GM23338 (cell line): ENCODE measurements around the gene IFI27. TPM values are rescaled to one million over a fixed set of nuclear protein-coding genes. Genes with fewer than 3 reads are reported as not detected.

Source experiments
- ATAC-seq: fragments of 200-7000 bp; cut with Tn5 transposase; 3 replicates; pipeline ENCODE4 v1.9.1; 2020
- DNase-seq: peaks from one replicate; pipeline ENCODE4 v3.0.0-alpha.2; 2015; ENCODE audit warnings: low spot score
- H2AFZ ChIP-seq: fragments of 200-600 bp; sonication (generic); 2 replicates; pipeline ENCODE4 v1.8.0; 2016; ENCODE audit warnings: antibody characterized with exemption, mild to moderate bottlenecking, moderate library complexity
- H3F3A ChIP-seq: fragments of 200-600 bp; sonication (generic); replicated peaks from 2 replicates; pipeline ENCODE4 v1.8.0; 2017; ENCODE audit warnings: antibody characterized with exemption, mixed run types, low read depth
- H3K27ac ChIP-seq: fragments of 200-600 bp; sonication (generic); 2 replicates; pipeline ENCODE4 v1.6.1; 2016; ENCODE audit warnings: low read depth
- H3K27me3 ChIP-seq: fragments of 200-600 bp; sonication (generic); 2 replicates; pipeline ENCODE4 v1.8.0; 2016; ENCODE audit warnings: mild to moderate bottlenecking, mixed run types, moderate library complexity; ENCODE audit not compliant: insufficient read depth
- H3K36me3 ChIP-seq: fragments of 200-600 bp; sonication (generic); 2 replicates; pipeline ENCODE4 v1.8.0; 2016; ENCODE audit warnings: mild to moderate bottlenecking; ENCODE audit not compliant: insufficient read depth
- H3K4me1 ChIP-seq: fragments of 200-600 bp; sonication (generic); 2 replicates; pipeline ENCODE4 v1.8.0; 2016; ENCODE audit warnings: mild to moderate bottlenecking, moderate library complexity; ENCODE audit not compliant: insufficient read depth
- H3K4me2 ChIP-seq: fragments of 200-600 bp; sonication (generic); 2 replicates; pipeline ENCODE4 v1.7.1; 2017; ENCODE audit warnings: mixed run types
- H3K4me3 ChIP-seq: fragments of 200-600 bp; sonication (generic); 2 replicates; pipeline ENCODE4 v1.6.1; 2016; ENCODE audit warnings: mixed run types
- H3K79me2 ChIP-seq: fragments of 200-600 bp; sonication (generic); replicated peaks from 2 replicates; pipeline ENCODE4 v1.8.0; 2017; ENCODE audit warnings: mild to moderate bottlenecking; ENCODE audit not compliant: insufficient read depth
- H3K9me2 ChIP-seq: fragments of 200-600 bp; sonication (generic); 2 replicates; pipeline ENCODE4 v1.8.0; 2017; ENCODE audit not compliant: insufficient read depth
- H4K20me1 ChIP-seq: fragments of 200-600 bp; sonication (generic); replicated peaks from 2 replicates; pipeline ENCODE4 v1.8.0; 2017; ENCODE audit warnings: mild to moderate bottlenecking; ENCODE audit not compliant: insufficient read depth
- H3K27ac Mint-ChIP-seq: 2 replicates; pipeline ENCODE4 v1.8.0; 2020; ENCODE audit warnings: inconsistent platforms, mild to moderate bottlenecking, moderate library complexity, mixed read lengths
- H3K27me3 Mint-ChIP-seq: 3 replicates; pipeline ENCODE4 v1.8.0; 2022; ENCODE audit warnings: low read depth, mild to moderate bottlenecking, moderate library complexity, mixed read lengths, inconsistent platforms; ENCODE audit not compliant: insufficient read depth, poor library complexity
- H3K36me3 Mint-ChIP-seq: 3 replicates; pipeline ENCODE4 v1.8.0; 2021; ENCODE audit warnings: low read depth, mild to moderate bottlenecking, inconsistent platforms, moderate library complexity, mixed read lengths
- H3K4me1 Mint-ChIP-seq: 3 replicates; pipeline ENCODE4 v1.8.0; 2020; ENCODE audit warnings: mild to moderate bottlenecking, inconsistent platforms, mixed read lengths
- H3K4me3 Mint-ChIP-seq: 3 replicates; pipeline ENCODE4 v1.8.0; 2021; ENCODE audit warnings: moderate library complexity, mild to moderate bottlenecking, inconsistent platforms, mixed read lengths
- H3K9me3 Mint-ChIP-seq: 3 replicates; pipeline ENCODE4 v1.8.0; 2020; ENCODE audit warnings: moderate library complexity, mild to moderate bottlenecking, inconsistent platforms, mixed read lengths
- CREB1 ChIP-seq: fragments of 250-450 bp; sonication (Bioruptor Pico); IDR thresholded peaks from 2 replicates; pipeline ENCODE4 v1.5.0; 2020; ENCODE audit warnings: low read depth, mild to moderate bottlenecking, moderate library complexity
- EZH2 ChIP-seq: fragments of 200-600 bp; sonication (generic); IDR thresholded peaks from one replicate; pipeline ENCODE4 v1.8.0; 2017; ENCODE audit warnings: antibody characterized with exemption, mild to moderate bottlenecking, low read depth; ENCODE audit not compliant: unreplicated experiment
- EZH2phosphoT487 ChIP-seq: fragments of 200-600 bp; sonication (generic); IDR thresholded peaks from one replicate; pipeline ENCODE4 v1.8.1; 2018; ENCODE audit warnings: antibody characterized with exemption; ENCODE audit not compliant: unreplicated experiment
- POLR2AphosphoS5 ChIP-seq: IDR thresholded peaks from 2 replicates; pipeline ENCODE4 v1.6.1; 2016; ENCODE audit warnings: antibody characterized with exemption, low read depth
- ZNF114 ChIP-seq: fragments of 250-450 bp; sonication (Bioruptor Pico); IDR thresholded peaks from 2 replicates; pipeline ENCODE4 v1.5.0; 2020; ENCODE audit warnings: mild to moderate bottlenecking, moderate library complexity
- ZNF331 ChIP-seq: fragments of 250-450 bp; sonication (Bioruptor Pico); IDR thresholded peaks from 2 replicates; pipeline ENCODE4 v1.5.0; 2020; ENCODE audit warnings: low read depth, mild to moderate bottlenecking, moderate library complexity
- ZNF462 ChIP-seq: fragments of 250-450 bp; sonication (Bioruptor Pico); IDR thresholded peaks from 2 replicates; pipeline ENCODE4 v1.5.0; 2020; ENCODE audit warnings: mild to moderate bottlenecking, moderate library complexity
- polyA plus RNA-seq: library from polyadenylated mRNA; unstranded; fragments of >200 nt; fragmentation: Nextera tagmentation; extraction: Ambion mirVana; gene quantifications from 2 replicates; pipeline ENCODE4 v1.2.1, GENCODE V29; 2016
- total RNA-seq: library from RNA; depleted of rRNA; stranded (reverse); fragments of >200 nt; shearing (Covaris generic); gene quantifications from 2 replicates; pipeline ENCODE4 v1.2.3, GENCODE V29; 2014
- TF ChIP-seq, protein P1 (sequence below): IDR thresholded peaks from one replicate; pipeline ENCODE4 v1.6.1; 2018; ENCODE audit warnings: antibody characterized with exemption; ENCODE audit not compliant: unreplicated experiment
- TF ChIP-seq, protein P2 (sequence below), 2 experiments: fragments of 200-600 bp in 1 of 2; sonication (generic) in 1 of 2; conservative IDR thresholded peaks; 2 replicates each; pipeline versions ENCODE4 v1.5.1 to v1.6.1; 2016 to 2017; ENCODE audit warnings: antibody characterized with exemption in 2 of 2, low read depth in 2 of 2, mild to moderate bottlenecking in 2 of 2, moderate library complexity in 1 of 2

IFI27 gene
- total and polyA plus RNA-seq, 2 experiments from 2014 or later: 0.49 to 1.2 TPM

- TF ChIP-seq, protein P1, sequence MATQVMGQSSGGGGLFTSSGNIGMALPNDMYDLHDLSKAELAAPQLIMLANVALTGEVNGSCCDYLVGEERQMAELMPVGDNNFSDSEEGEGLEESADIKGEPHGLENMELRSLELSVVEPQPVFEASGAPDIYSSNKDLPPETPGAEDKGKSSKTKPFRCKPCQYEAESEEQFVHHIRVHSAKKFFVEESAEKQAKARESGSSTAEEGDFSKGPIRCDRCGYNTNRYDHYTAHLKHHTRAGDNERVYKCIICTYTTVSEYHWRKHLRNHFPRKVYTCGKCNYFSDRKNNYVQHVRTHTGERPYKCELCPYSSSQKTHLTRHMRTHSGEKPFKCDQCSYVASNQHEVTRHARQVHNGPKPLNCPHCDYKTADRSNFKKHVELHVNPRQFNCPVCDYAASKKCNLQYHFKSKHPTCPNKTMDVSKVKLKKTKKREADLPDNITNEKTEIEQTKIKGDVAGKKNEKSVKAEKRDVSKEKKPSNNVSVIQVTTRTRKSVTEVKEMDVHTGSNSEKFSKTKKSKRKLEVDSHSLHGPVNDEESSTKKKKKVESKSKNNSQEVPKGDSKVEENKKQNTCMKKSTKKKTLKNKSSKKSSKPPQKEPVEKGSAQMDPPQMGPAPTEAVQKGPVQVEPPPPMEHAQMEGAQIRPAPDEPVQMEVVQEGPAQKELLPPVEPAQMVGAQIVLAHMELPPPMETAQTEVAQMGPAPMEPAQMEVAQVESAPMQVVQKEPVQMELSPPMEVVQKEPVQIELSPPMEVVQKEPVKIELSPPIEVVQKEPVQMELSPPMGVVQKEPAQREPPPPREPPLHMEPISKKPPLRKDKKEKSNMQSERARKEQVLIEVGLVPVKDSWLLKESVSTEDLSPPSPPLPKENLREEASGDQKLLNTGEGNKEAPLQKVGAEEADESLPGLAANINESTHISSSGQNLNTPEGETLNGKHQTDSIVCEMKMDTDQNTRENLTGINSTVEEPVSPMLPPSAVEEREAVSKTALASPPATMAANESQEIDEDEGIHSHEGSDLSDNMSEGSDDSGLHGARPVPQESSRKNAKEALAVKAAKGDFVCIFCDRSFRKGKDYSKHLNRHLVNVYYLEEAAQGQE: no peak
These were observed 11.9 kb downstream of the IFI27 start (continued) for GRCh38 chr14:94122438-94122837.

- no peaks in the 10 kb centered on the region for H3F3A ChIP-seq
- H3K9me2 ChIP-seq: peaks cover 4% of the 10 kb centered on the region; the same call in 1 of the 2 replicates
- no peaks in the 10 kb centered on the region for H3K27me3 ChIP-seq
- no peaks in the 10 kb centered on the region for H3K79me2 ChIP-seq
- TF ChIP-seq ZNF114 (CRISPR knock-in tag): no peak
- TF ChIP-seq, protein P2, sequence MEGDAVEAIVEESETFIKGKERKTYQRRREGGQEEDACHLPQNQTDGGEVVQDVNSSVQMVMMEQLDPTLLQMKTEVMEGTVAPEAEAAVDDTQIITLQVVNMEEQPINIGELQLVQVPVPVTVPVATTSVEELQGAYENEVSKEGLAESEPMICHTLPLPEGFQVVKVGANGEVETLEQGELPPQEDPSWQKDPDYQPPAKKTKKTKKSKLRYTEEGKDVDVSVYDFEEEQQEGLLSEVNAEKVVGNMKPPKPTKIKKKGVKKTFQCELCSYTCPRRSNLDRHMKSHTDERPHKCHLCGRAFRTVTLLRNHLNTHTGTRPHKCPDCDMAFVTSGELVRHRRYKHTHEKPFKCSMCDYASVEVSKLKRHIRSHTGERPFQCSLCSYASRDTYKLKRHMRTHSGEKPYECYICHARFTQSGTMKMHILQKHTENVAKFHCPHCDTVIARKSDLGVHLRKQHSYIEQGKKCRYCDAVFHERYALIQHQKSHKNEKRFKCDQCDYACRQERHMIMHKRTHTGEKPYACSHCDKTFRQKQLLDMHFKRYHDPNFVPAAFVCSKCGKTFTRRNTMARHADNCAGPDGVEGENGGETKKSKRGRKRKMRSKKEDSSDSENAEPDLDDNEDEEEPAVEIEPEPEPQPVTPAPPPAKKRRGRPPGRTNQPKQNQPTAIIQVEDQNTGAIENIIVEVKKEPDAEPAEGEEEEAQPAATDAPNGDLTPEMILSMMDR (conservative IDR thresholded peaks at IDR 0.05; ENCODE audit: low read depth in 2 of 2): no peak
- no peak for TF ChIP-seq ZNF462 (CRISPR knock-in tag)
- TF ChIP-seq, protein P1: no peak
- TF ChIP-seq POLR2AphosphoS5: no peak
- no peak for TF ChIP-seq EZH2
- no peak for TF ChIP-seq EZH2phosphoT487
- no peak for TF ChIP-seq ZNF331
- TF ChIP-seq CREB1: no peak
- Mint-ChIP-seq H3K4me3 (no peak overlapping the region), H3K36me3 (no peaks in the 10 kb centered on the region; the same call in 2 of the 3 replicates), H3K27ac (no peak overlapping the region), H3K4me1 (no peaks in the 10 kb centered on the region; the same call in 2 of the 3 replicates), H3K9me3 (peaks cover 17% of the 10 kb centered on the region; the same call in 2 of the 3 replicates), H3K27me3 (peaks cover 3% of the 10 kb centered on the region)
- DNase-seq (no peak), ATAC-seq (no peak)
- no peak overlapping the region for H3K4me3 ChIP-seq
- no peak overlapping the region for H3K27ac ChIP-seq
- no peak overlapping the region for H2AFZ ChIP-seq
- H4K20me1 ChIP-seq: no peaks in the 10 kb centered on the region
- H3K4me1 ChIP-seq: 0 out of 2 replicates have a peak, but pooled peaks cover under 1% of the 10 kb centered on the region
- no peaks in the 10 kb centered on the region for H3K36me3 ChIP-seq
- no peak overlapping the region for H3K4me2 ChIP-seq
These were observed 12.8 kb downstream of the IFI27 start for GRCh38 chr14:94123296-94123695.
